Right hindlimb (tissue), 1 donor: ENCODE data around the gene FAM13A.

Experiments
- DNase-seq: peaks from one replicate; pipeline ENCODE4 v3.0.0-alpha.2; 2018

The FAM13A gene

GRCh38 chr4:88761861-88762523 is 295.0 kb downstream of the FAM13A start:
- DNase-seq: no peak

- DNase-seq: no peak
These were observed 295.6 kb downstream of the FAM13A start for GRCh38 chr4:88761342-88761741.

- DNase-seq: no peak
These were observed 297.1 kb downstream of the FAM13A start for GRCh38 chr4:88759895-88760290.

GRCh38 chr4:88759039-88759894 is 297.7 kb downstream of the FAM13A start:
- DNase-seq: peak; percentile 38

- no peak for DNase-seq
These were observed 298.7 kb downstream of the FAM13A start for GRCh38 chr4:88758264-88758663.

- no peak for DNase-seq
These were observed 299.2 kb downstream of the FAM13A start for GRCh38 chr4:88757776-88758175.

GRCh38 chr4:88757067-88757466 is 299.9 kb downstream of the FAM13A start:
- no peak for DNase-seq

GRCh38 chr4:88756149-88756548 is 300.8 kb downstream of the FAM13A start:
- no peak for DNase-seq

GRCh38 chr4:88755454-88755853 is 301.5 kb downstream of the FAM13A start:
- DNase-seq: no peak

- no peak for DNase-seq
These were observed 302.2 kb downstream of the FAM13A start for GRCh38 chr4:88754796-88755195.

GRCh38 chr4:88753658-88754571 is 303.1 kb downstream of the FAM13A start:
- no peak for DNase-seq

GRCh38 chr4:88752754-88753153 is 304.2 kb downstream of the FAM13A start:
- DNase-seq: no peak

- DNase-seq: no peak
These were observed 304.9 kb downstream of the FAM13A start for GRCh38 chr4:88752076-88752463.

- no peak for DNase-seq
These were observed 305.5 kb downstream of the FAM13A start for GRCh38 chr4:88751258-88752075.

- no peak for DNase-seq
These were observed 306.6 kb downstream of the FAM13A start for GRCh38 chr4:88750369-88750768.

- DNase-seq: no peak
These were observed 309.6 kb downstream of the FAM13A start for GRCh38 chr4:88747351-88747750.

- DNase-seq: no peak
These were observed 310.8 kb downstream of the FAM13A start for GRCh38 chr4:88746206-88746605.

- DNase-seq: no peak
These were observed 311.3 kb downstream of the FAM13A start for GRCh38 chr4:88745581-88746163.

GRCh38 chr4:88745175-88745574 is 311.8 kb downstream of the FAM13A start:
- no peak for DNase-seq

GRCh38 chr4:88744609-88745008 is 312.4 kb downstream of the FAM13A start:
- DNase-seq: no peak

- DNase-seq: no peak
These were observed 313.3 kb downstream of the FAM13A start for GRCh38 chr4:88743696-88744095.

GRCh38 chr4:88742561-88742960 is 314.4 kb downstream of the FAM13A start:
- DNase-seq: no peak
